HL-60 (cell line): ENCODE results near the gene CMIP.

Experiments
- GABPA ChIP-seq: IDR thresholded peaks from 2 replicates; pipeline ENCODE4 v1.6.1; 2012; ENCODE audit warnings: low read depth
- TF ChIP-seq, protein P1 (sequence below): IDR thresholded peaks from one replicate; pipeline ENCODE4 v1.5.1; 2011; ENCODE audit warnings: low read length, control low read depth, inconsistent platforms; ENCODE audit not compliant: insufficient read depth

- TF ChIP-seq, protein P1, sequence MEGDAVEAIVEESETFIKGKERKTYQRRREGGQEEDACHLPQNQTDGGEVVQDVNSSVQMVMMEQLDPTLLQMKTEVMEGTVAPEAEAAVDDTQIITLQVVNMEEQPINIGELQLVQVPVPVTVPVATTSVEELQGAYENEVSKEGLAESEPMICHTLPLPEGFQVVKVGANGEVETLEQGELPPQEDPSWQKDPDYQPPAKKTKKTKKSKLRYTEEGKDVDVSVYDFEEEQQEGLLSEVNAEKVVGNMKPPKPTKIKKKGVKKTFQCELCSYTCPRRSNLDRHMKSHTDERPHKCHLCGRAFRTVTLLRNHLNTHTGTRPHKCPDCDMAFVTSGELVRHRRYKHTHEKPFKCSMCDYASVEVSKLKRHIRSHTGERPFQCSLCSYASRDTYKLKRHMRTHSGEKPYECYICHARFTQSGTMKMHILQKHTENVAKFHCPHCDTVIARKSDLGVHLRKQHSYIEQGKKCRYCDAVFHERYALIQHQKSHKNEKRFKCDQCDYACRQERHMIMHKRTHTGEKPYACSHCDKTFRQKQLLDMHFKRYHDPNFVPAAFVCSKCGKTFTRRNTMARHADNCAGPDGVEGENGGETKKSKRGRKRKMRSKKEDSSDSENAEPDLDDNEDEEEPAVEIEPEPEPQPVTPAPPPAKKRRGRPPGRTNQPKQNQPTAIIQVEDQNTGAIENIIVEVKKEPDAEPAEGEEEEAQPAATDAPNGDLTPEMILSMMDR = no peak
- no peak for TF ChIP-seq GABPA
These were observed 249.2 kb downstream of the CMIP start for GRCh38 chr16:81693744-81694303.
